Mammary epithelial cell (primary cell): ENCODE measurements around the gene TSTD1.

Experiments
- CTCF ChIP-seq, 2 donors: IDR thresholded peaks in 1 of 2; conservative IDR thresholded peaks in 1 of 2; 2 replicates each; pipeline ENCODE4 v1.5.1; 2011 to 2012; ENCODE audit warnings: inconsistent platforms in 2 of 2, low read length in 2 of 2, mild to moderate bottlenecking in 2 of 2, control low read depth in 1 of 2, low read depth in 1 of 2; ENCODE audit not compliant: insufficient read depth in 1 of 2; ENCODE audit errors: extremely low read depth in 1 of 2
- EZH2 ChIP-seq: IDR thresholded peaks from 2 replicates; pipeline ENCODE4 v1.6.1; 2012; ENCODE audit warnings: low read length, inconsistent platforms, borderline replicate concordance

- TF ChIP-seq CTCF (conservative IDR thresholded peaks at IDR 0.05 in 1 of 2, IDR thresholded peaks at IDR 0.05 in 1 of 2; ENCODE audit: extremely low read depth in 1 of 2, insufficient read depth in 1 of 2, low read depth in 1 of 2, low read length in 2 of 2) (no peak), EZH2 (no peak)
Measured at GRCh38 chr1:161048949-161049722, 10.4 kb upstream of the TSTD1 start.
